Lower lobe of right lung (tissue), 2 donors: ENCODE results near the gene PRSS37. TPM values are rescaled to one million over a fixed set of nuclear protein-coding genes. Genes with fewer than 3 reads are reported as not detected.
"Not testable (repeated sequence)": the region's sequence is repeated elsewhere in the genome, so short reads cannot be mapped to it uniquely, and the experiment has no call there.

Experiments used
- ATAC-seq, 2 donors: fragments of 200-7000 bp; cut with Tn5 transposase; one replicate each; pipeline ENCODE4 v1.9.1; 2020 to 2022; ENCODE audit warnings: mild to moderate bottlenecking in 2 of 2, moderate library complexity in 2 of 2
- DNase-seq: peaks from one replicate; pipeline ENCODE4 v3.0.0-alpha.2; 2020
- H3K27ac ChIP-seq: fragments of 200-600 bp; one replicate; pipeline ENCODE4 v1.8.0; 2022
- H3K27me3 ChIP-seq: fragments of 200-600 bp; one replicate; pipeline ENCODE4 v1.8.0; 2022; ENCODE audit warnings: low read depth
- H3K36me3 ChIP-seq: fragments of 200-600 bp; one replicate; pipeline ENCODE4 v1.8.0; 2022; ENCODE audit warnings: mild to moderate bottlenecking
- H3K4me1 ChIP-seq: fragments of 200-600 bp; one replicate; pipeline ENCODE4 v1.8.0; 2022
- H3K4me3 ChIP-seq: fragments of 200-600 bp; one replicate; pipeline ENCODE4 v1.8.0; 2022; ENCODE audit warnings: mild to moderate bottlenecking
- H3K9me3 ChIP-seq: fragments of 200-600 bp; one replicate; pipeline ENCODE4 v1.8.0; 2022
- CTCF ChIP-seq: fragments of 200-600 bp; IDR thresholded peaks from one replicate; pipeline ENCODE4 v1.8.0; 2022; ENCODE audit warnings: antibody characterized with exemption, mild to moderate bottlenecking
- intact Hi-C: fragments of 100-400 bp; cut with DNase I; formaldehyde crosslinking; loops from one replicate; pipeline ENCODE4 v1.11.0; 2022
- total RNA-seq: library from RNA; stranded (reverse); fragmentation: NEBNext Ultra II Directional; extraction: Animal tissue kit (Norgen Biotek cat#: 25700); gene quantifications from one replicate; pipeline ENCODE4 v1.2.1, GENCODE V29; 2021
- donor health status: DM: no; HTN: yes; CAD: no; lungs with severe emphysema.

PRSS37 gene
- total RNA-seq, 1 donor from 2014 or later, result not detected

GRCh38 chr7:141840708-141841107 lies 577 bp downstream of the PRSS37 start:
- H3K4me3 ChIP-seq, result no peak overlapping the region
- no peak overlapping the region for H3K27ac ChIP-seq
- H3K36me3 ChIP-seq, result no peaks in the 10 kb centered on the region
- no peaks in the 10 kb centered on the region for H3K4me1 ChIP-seq
- intact Hi-C loops, result no loop called here
- no peak for DNase-seq
- H3K9me3 ChIP-seq, result no peaks in the 10 kb centered on the region
- H3K27me3 ChIP-seq, result no peaks in the 10 kb centered on the region
- ATAC-seq, result no peak
- no peak for TF ChIP-seq CTCF

- Histone ChIP-seq H3K27ac (no peak overlapping the region), H3K9me3 (no peaks in the 10 kb centered on the region), H3K27me3 (no peaks in the 10 kb centered on the region), H3K4me3 (no peak overlapping the region), H3K4me1 (no peaks in the 10 kb centered on the region), H3K36me3 (no peaks in the 10 kb centered on the region)
- intact Hi-C loops, result no loop called here
- ATAC-seq (no peak), DNase-seq (no peak)
- TF ChIP-seq CTCF, result no peak
Measured at GRCh38 chr7:141839256-141839655, 2.0 kb downstream of the PRSS37 start.

- ATAC-seq (no peak), DNase-seq (no peak)
- TF ChIP-seq CTCF, result no peak
- no peaks in the 10 kb centered on the region for H3K27me3 ChIP-seq
- no peaks in the 10 kb centered on the region for H3K9me3 ChIP-seq
- H3K27ac ChIP-seq, result no peak overlapping the region
- H3K4me3 ChIP-seq, result no peak overlapping the region
- intact Hi-C loops, result no loop called here
- H3K36me3 ChIP-seq, result no peaks in the 10 kb centered on the region
- H3K4me1 ChIP-seq, result no peaks in the 10 kb centered on the region
Measured at GRCh38 chr7:141838581-141838980, 2.7 kb downstream of the PRSS37 start.

- DNase-seq (no peak), ATAC-seq (no peak)
- intact Hi-C loops, result no loop called here
- no peaks in the 10 kb centered on the region for H3K36me3 ChIP-seq
- TF ChIP-seq CTCF, result no peak
- H3K9me3 ChIP-seq, result no peaks in the 10 kb centered on the region
- no peaks in the 10 kb centered on the region for H3K27me3 ChIP-seq
- no peak overlapping the region for H3K4me3 ChIP-seq
- no peak overlapping the region for H3K27ac ChIP-seq
- no peaks in the 10 kb centered on the region for H3K4me1 ChIP-seq
Measured at GRCh38 chr7:141837683-141838082, 3.6 kb downstream of the PRSS37 start.

- DNase-seq, ATAC-seq, H3K27ac ChIP-seq, H3K27me3 ChIP-seq, H3K4me3 ChIP-seq, intact Hi-C loops, H3K4me1 ChIP-seq, H3K36me3 ChIP-seq: not testable (repeated sequence)
- peaks cover 51% of the 10 kb centered on the region for H3K9me3 ChIP-seq
Measured at GRCh38 chr7:141822432-141822831, 18.9 kb downstream of the PRSS37 start.

- DNase-seq (no peak), ATAC-seq (no peak)
- Histone ChIP-seq H3K9me3 (peaks cover 51% of the 10 kb centered on the region), H3K27ac (no peak overlapping the region), H3K4me1 (no peaks in the 10 kb centered on the region), H3K4me3 (no peak overlapping the region), H3K36me3 (no peaks in the 10 kb centered on the region), H3K27me3 (no peaks in the 10 kb centered on the region)
- intact Hi-C loops, result no loop called here
- no peak for TF ChIP-seq CTCF
Measured at GRCh38 chr7:141820067-141820466, 21.2 kb downstream of the PRSS37 start.
